Vein endothelial cell (primary cell): ENCODE results near the gene C20orf141. TPM values are rescaled to one million over a fixed set of nuclear protein-coding genes. Genes with fewer than 3 reads are reported as not detected.

Experiments
- total RNA-seq: library from RNA; depleted of rRNA; stranded (reverse); fragments of >200 nt; gene quantifications from 2 replicates; pipeline ENCODE4 v1.2.3, GENCODE V29; 2012

The C20orf141 gene, protein sequence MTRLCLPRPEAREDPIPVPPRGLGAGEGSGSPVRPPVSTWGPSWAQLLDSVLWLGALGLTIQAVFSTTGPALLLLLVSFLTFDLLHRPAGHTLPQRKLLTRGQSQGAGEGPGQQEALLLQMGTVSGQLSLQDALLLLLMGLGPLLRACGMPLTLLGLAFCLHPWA
- not detected in 2 replicates for total RNA-seq

DNA sequence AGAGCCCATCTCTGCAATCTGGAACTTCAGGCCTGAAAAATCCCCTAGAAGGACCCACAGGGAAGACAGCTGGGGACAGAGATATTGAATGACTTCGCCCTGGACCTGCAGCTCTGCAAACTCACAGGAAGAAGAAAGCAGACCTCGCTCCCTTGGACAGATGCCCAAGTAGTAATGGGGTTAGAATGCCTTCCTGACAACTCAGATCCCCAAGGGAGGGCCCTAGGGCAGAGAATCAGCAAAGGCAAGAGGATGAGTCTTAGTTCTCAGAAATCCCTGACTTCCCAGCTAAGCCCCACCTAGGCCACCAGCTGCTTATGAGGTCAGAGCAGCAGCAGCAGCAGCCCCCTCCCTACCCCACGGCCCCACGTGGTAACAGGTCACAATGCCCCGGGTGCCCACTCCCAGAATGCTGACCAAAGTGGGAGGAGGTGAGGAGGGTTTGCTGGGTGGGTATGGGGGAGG, at the start of gene C20orf141:
C20orf141 (plus strand) TSS at position 401 of the 465 bp plus-strand sequence. CDS start 198 bp downstream, outside the sequence.

DNA sequence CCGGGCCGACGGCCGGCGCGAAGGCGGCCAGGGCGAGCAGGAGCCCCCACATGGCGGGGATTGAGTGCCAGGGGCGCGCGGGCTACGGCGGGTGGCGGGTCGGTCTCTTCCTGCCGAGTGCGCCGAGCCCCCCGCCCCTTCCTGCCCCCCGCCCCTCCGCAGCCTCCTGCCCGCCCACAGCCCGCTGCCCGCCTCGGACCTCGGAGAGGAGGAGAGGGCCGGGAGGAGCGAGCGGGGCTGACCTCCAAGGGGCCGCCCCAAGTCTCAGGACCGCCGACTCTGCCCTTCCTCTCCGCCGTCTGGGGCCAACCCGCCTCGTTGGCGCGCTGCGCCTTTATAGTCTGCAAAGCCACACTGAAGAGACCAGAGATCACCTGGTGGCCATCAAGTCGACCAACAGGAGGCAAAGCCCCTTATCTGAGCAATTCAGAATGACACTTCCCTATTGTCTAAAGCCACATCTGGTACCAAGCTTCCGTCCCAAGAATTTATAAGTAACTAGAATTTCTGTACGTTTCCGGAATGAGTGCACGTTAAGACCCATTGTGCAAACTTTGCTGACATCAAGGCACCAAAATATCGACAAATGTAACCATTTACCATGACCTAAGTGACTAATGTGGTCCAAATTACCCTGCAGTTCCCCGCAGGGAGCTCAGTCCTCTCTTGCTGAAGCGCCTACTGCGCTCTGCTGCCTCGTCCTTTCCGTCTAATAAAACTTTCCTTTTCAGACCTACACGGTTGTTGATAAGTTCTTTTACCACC, 14.1 kb upstream of the C20orf141 start, which contains the start of gene CPXM1:
CPXM1 (minus strand) TSS at position 107 of the 765 bp plus-strand sequence; CDS start at position 52, 55 bp downstream.

DNA sequence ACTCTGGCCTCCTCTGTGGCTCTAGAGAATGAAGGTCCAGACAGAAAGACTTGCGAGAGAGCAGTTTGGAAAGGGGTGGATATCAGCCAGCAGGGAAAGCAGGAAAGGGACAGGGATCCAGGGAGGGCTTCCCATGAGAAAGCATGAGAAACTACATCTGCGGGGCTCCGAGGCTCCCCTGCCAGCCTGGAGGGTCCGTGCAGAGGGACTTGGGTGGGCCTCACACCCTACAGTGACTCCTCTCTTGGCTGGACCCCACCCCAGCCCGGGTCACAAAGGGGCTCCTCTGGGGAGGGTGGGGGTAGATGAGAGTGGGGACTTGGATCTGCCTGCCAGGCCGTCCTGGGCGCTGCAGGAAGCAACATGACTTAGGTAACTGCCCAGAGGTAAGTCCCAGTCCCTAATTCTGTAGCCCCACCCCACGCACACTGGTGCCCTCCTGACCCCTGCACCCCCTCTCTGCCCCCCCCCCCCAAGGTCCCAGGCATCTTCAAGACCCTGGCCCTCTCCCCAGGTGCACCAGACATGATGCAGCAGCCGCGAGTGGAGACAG, 1.3 kb downstream of the C20orf141 start, which contains the start of gene TMEM239:
TMEM239 (plus strand) TSS at position 335 of the 553 bp plus-strand sequence; CDS start at position 526, 191 bp downstream.

DNA sequence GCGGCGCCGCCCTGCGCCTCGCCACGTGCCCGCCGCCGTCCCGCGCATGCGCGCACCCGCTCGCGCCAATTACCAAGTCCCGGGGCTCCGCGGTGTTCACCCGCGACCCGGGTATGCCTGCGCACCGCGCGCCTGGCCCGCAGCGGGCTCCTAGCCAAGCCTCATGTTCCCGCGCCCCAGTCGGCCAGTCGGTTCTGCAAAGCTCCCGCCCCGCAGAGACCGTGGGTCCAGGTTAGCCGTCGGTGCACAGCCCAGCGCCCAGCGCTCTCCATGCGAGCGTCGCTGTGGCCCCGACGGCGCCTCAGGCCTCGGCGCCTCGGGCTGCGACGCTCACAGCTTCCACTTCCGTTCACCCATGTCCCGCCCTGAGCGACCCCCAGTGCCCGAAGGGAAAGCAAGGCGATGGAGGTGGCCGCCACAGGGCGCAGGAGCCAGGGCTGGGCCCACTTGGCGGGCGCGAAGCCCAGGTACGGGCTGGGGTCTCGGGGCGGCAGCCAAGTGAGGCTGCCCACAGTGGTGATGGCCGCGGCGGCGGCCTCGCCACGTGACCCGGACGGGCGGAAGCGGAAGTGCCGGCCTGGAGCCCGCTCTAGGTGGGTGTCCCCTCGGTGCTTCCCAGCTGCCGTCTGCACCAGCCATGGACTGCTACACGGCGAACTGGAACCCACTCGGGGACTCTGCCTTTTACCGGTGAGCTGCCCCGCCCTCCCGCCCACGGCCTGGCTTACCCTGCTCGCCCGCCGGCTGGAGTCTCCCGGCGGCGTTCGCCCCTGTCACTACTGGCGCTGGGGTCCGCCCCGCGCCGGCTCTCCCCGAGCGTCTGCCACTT, 25.6 kb downstream of the C20orf141 start, which contains the start of the genes PCED1A and VPS16:
PCED1A (minus strand) TSS at position 518 of the 829 bp plus-strand sequence. CDS start 743 bp downstream, outside the sequence.
VPS16 (plus strand) TSS at position 608 of the 829 bp plus-strand sequence; CDS start at position 638, 30 bp downstream.

Other genes starting within 250 kb of the C20orf141 start
- gene NOP56, start 162.4 kb upstream of the C20orf141 start, total RNA-seq: 151 and 166 TPM in 2 replicates
- gene IDH3B, start 150.8 kb upstream of the C20orf141 start, total RNA-seq: 93.9 and 94.4 TPM in 2 replicates
- gene EBF4, start 122.2 kb upstream of the C20orf141 start, total RNA-seq: 0.19 and 0.98 TPM in 2 replicates
- 0.19 and 0.33 TPM in 2 replicates for gene CPXM1, start 14.4 kb upstream of the C20orf141 start, total RNA-seq
- not detected in 2 replicates for gene TMEM239, start 1.4 kb downstream of the C20orf141 start, total RNA-seq
- gene PCED1A, start 25.7 kb downstream of the C20orf141 start, total RNA-seq: 16.6 and 19.6 TPM in 2 replicates
- gene VPS16, start 25.8 kb downstream of the C20orf141 start, total RNA-seq: 34.6 and 37.6 TPM in 2 replicates
- 52.8 and 53.9 TPM in 2 replicates for gene PTPRA, start 58.5 kb downstream of the C20orf141 start, total RNA-seq
- gene GNRH2, start 228.6 kb downstream of the C20orf141 start, total RNA-seq: 0.57 TPM in 1 of 2 replicates, not detected in the other
- gene MRPS26, start 231.1 kb downstream of the C20orf141 start, total RNA-seq: 29.3 and 30.7 TPM in 2 replicates